ENCODE results near the gene CIC. TPM values are rescaled to one million over a fixed set of nuclear protein-coding genes. Genes with fewer than 3 reads are reported as not detected.
A peak's percentile ranks its signal among the peaks of the same experiment; 100 is the strongest.

The CIC gene
- total RNA-seq, 4 donors from 2014 or later = 15.2 to 52.2 (median 41.5) TPM

GRCh38 chr19:42312370-42312769 is 43.3 kb downstream of the CIC start:
- in situ Hi-C loops (cut with MboI; ENCODE audit: low sequenced_read_pairs in 4 of 4) = loop anchor here in 1 of 4 donors (25.0 kb wide), 1 partner anchor 175 kb away; the partner anchor contains the start of gene POU2F2
- peak overlapping the region in 1 of 4 donors; percentile 80 for H3K4me3 ChIP-seq
- DNase-seq = no peak
- ATAC-seq = no peak
- no peaks in the 10 kb centered on the region for H3K36me3 ChIP-seq
- intact Hi-C loops (cut with DNase I; ENCODE audit: low total_unique reads) = no loop called here
- TF ChIP-seq CTCF (IDR thresholded peaks at IDR 0.05 in 4 of 5, conservative IDR thresholded peaks at IDR 0.05 in 1 of 5) (no peak), POLR2A (IDR thresholded peaks at IDR 0.05) (no peak)
- H3K4me1 ChIP-seq = peaks cover 3 to 7% of the 10 kb centered on the region in 2 donors
- no peak overlapping the region for H3K27ac ChIP-seq
- H3K9me3 ChIP-seq = no peaks in the 10 kb centered on the region
- peaks cover 0 to 18% (median 17%) of the 10 kb centered on the region in 3 donors for H3K27me3 ChIP-seq

GRCh38 chr19:42313096-42313839 is 44.2 kb downstream of the CIC start, which contains the start of gene TMEM145:
Gene TMEM145, plus strand, starts transcription at chr19:42313309. Its CDS starts 68 bp downstream, at chr19:42313377.
- Histone ChIP-seq H3K27me3 (peaks cover 0 to 18% (median 17%) of the 10 kb centered on the region in 3 donors), H3K4me1 (peaks cover 3 to 7% of the 10 kb centered on the region in 2 donors), H3K36me3 (no peaks in the 10 kb centered on the region), H3K4me3 (peak within 1 kb of the TSS; percentile 55 to 80 (median 60)), H3K9me3 (no peaks in the 10 kb centered on the region), H3K27ac (no peak within 1 kb of the TSS)
- in situ Hi-C loops (cut with MboI; ENCODE audit: low sequenced_read_pairs in 4 of 4) (loop anchor here in 1 of 4 donors (25.0 kb wide), 1 partner anchor 176 kb away; the partner anchor contains the start of gene POU2F2), intact Hi-C loops (cut with DNase I; ENCODE audit: low total_unique reads) (no loop called here)
- TF ChIP-seq POLR2A (IDR thresholded peaks at IDR 0.05) = no peak
- no peak for TF ChIP-seq CTCF (IDR thresholded peaks at IDR 0.05 in 4 of 5, conservative IDR thresholded peaks at IDR 0.05 in 1 of 5)
- no peak for DNase-seq
- peak; percentile 81 to 83 for ATAC-seq

- H3K4me3 ChIP-seq = peak overlapping the region; percentile 55 to 80 (median 60)
- H3K9me3 ChIP-seq = no peaks in the 10 kb centered on the region
- H3K4me1 ChIP-seq = peaks cover 3 to 7% of the 10 kb centered on the region in 2 donors
- ATAC-seq (no peak), DNase-seq (no peak)
- TF ChIP-seq POLR2A (IDR thresholded peaks at IDR 0.05) (no peak), CTCF (IDR thresholded peaks at IDR 0.05 in 4 of 5, conservative IDR thresholded peaks at IDR 0.05 in 1 of 5) (no peak)
- H3K27me3 ChIP-seq = peaks cover 0 to 18% (median 17%) of the 10 kb centered on the region in 3 donors
- H3K36me3 ChIP-seq = no peaks in the 10 kb centered on the region
- in situ Hi-C loops (cut with MboI; ENCODE audit: low sequenced_read_pairs in 4 of 4) (loop anchor here in 1 of 4 donors (25.0 kb wide), 1 partner anchor 177 kb away; the partner anchor contains the start of gene POU2F2), intact Hi-C loops (cut with DNase I; ENCODE audit: low total_unique reads) (no loop called here)
- no peak overlapping the region for H3K27ac ChIP-seq
Observed at GRCh38 chr19:42313840-42314755, 45.0 kb downstream of the CIC start.

GRCh38 chr19:42315024-42315423 is 46.0 kb downstream of the CIC start:
- intact Hi-C loops (cut with DNase I; ENCODE audit: low total_unique reads) (no loop called here), in situ Hi-C loops (cut with MboI; ENCODE audit: low sequenced_read_pairs in 4 of 4) (loop anchor here in 1 of 4 donors (25.0 kb wide), 1 partner anchor 178 kb away; the partner anchor contains the start of gene POU2F2)
- Histone ChIP-seq H3K27ac (no peak overlapping the region), H3K9me3 (no peaks in the 10 kb centered on the region), H3K4me3 (no peak overlapping the region), H3K36me3 (no peaks in the 10 kb centered on the region), H3K27me3 (peaks cover 0 to 18% (median 17%) of the 10 kb centered on the region in 3 donors), H3K4me1 (peaks cover 3 to 7% of the 10 kb centered on the region in 2 donors)
- DNase-seq (no peak), ATAC-seq (no peak)
- TF ChIP-seq POLR2A (IDR thresholded peaks at IDR 0.05) (no peak), CTCF (IDR thresholded peaks at IDR 0.05 in 4 of 5, conservative IDR thresholded peaks at IDR 0.05 in 1 of 5) (no peak)
